Liver (tissue), 9 donors: Measurements from ENCODE around the gene ARMC2. TPM values are rescaled to one million over a fixed set of nuclear protein-coding genes. Genes with fewer than 3 reads are reported as not detected.

Source experiments
- DNase-seq: peaks from one replicate; pipeline ENCODE4 v3.0.0-alpha.2; 2017; ENCODE audit warnings: low spot score
- H3K27ac ChIP-seq, 2 donors: one replicate each; pipeline ENCODE4 v1.7.0; 2013; ENCODE audit warnings: inconsistent platforms in 2 of 2, low read length in 2 of 2, control low read depth in 1 of 2, low read depth in 1 of 2, mild to moderate bottlenecking in 1 of 2
- H3K27me3 ChIP-seq, 4 donors: one replicate each; pipeline versions ENCODE4 v1.6.1 to v1.7.0; 2013; ENCODE audit warnings: low read length in 3 of 4, inconsistent platforms in 1 of 4, mild to moderate bottlenecking in 1 of 4, moderate library complexity in 1 of 4; ENCODE audit not compliant: control insufficient read depth in 4 of 4, insufficient read depth in 4 of 4
- H3K36me3 ChIP-seq, 4 donors: one replicate each; pipeline versions ENCODE4 v1.6.1 to v1.7.0; 2013; ENCODE audit warnings: low read length in 3 of 4, mild to moderate bottlenecking in 3 of 4, low read depth in 1 of 4, moderate library complexity in 1 of 4; ENCODE audit not compliant: control insufficient read depth in 4 of 4, insufficient read depth in 3 of 4
- H3K4me1 ChIP-seq, 4 donors: one replicate each; pipeline versions ENCODE4 v1.6.1 to v1.7.0; 2013; ENCODE audit warnings: low read length in 3 of 4, mild to moderate bottlenecking in 3 of 4, moderate library complexity in 1 of 4; ENCODE audit not compliant: control insufficient read depth in 4 of 4, insufficient read depth in 4 of 4
- H3K4me3 ChIP-seq, 3 donors: one replicate each; pipeline versions ENCODE4 v1.6.1 to v1.7.0; 2013; ENCODE audit warnings: low read length in 3 of 3, control low read depth in 1 of 3, low read depth in 1 of 3, mild to moderate bottlenecking in 1 of 3
- H3K9ac ChIP-seq, 2 donors: one replicate each; pipeline ENCODE4 v1.7.0; 2013; ENCODE audit warnings: low read length in 2 of 2, mild to moderate bottlenecking in 2 of 2, moderate library complexity in 2 of 2, control low read depth in 1 of 2, low read depth in 1 of 2
- H3K9me3 ChIP-seq, 4 donors: one replicate each; pipeline versions ENCODE4 v1.6.1 to v1.7.0; 2013; ENCODE audit warnings: low read length in 3 of 4; ENCODE audit not compliant: control insufficient read depth in 4 of 4
- EGR1 ChIP-seq, 2 donors: IDR thresholded peaks; 2 replicates each; pipeline ENCODE4 v1.6.1; 2016 to 2018; ENCODE audit warnings: antibody characterized with exemption in 2 of 2, low read depth in 2 of 2
- FOXA2 ChIP-seq: IDR thresholded peaks from 2 replicates; pipeline ENCODE4 v1.6.1; 2016; ENCODE audit warnings: antibody characterized with exemption
- GABPA ChIP-seq, 2 donors: IDR thresholded peaks in 1 of 2; conservative IDR thresholded peaks in 1 of 2; 2 replicates each; pipeline ENCODE4 v1.6.1; 2016; ENCODE audit warnings: antibody characterized with exemption in 2 of 2, mild to moderate bottlenecking in 1 of 2, moderate library complexity in 1 of 2
- HNF4A ChIP-seq, 2 donors: conservative IDR thresholded peaks; 2 replicates each; pipeline ENCODE4 v1.6.1; 2016; ENCODE audit warnings: antibody characterized with exemption in 2 of 2, mild to moderate bottlenecking in 2 of 2
- HNF4G ChIP-seq: IDR thresholded peaks from 2 replicates; pipeline ENCODE4 v1.6.1; 2016; ENCODE audit warnings: antibody characterized with exemption
- JUND ChIP-seq, 2 donors: IDR thresholded peaks; 2 replicates each; pipeline ENCODE4 v1.6.1; 2016; ENCODE audit warnings: antibody characterized with exemption in 2 of 2
- NR2F2 ChIP-seq: IDR thresholded peaks from 2 replicates; pipeline ENCODE4 v1.6.1; 2016; ENCODE audit warnings: antibody characterized with exemption
- RAD21 ChIP-seq, 2 donors: IDR thresholded peaks; 2 replicates each; pipeline ENCODE4 v1.6.1; 2016; ENCODE audit warnings: antibody characterized with exemption in 2 of 2, mild to moderate bottlenecking in 2 of 2
- RXRA ChIP-seq, 2 donors: IDR thresholded peaks; 2 replicates each; pipeline ENCODE4 v1.6.1; 2017 to 2018; ENCODE audit warnings: antibody characterized with exemption in 2 of 2, mild to moderate bottlenecking in 1 of 2
- SP1 ChIP-seq: IDR thresholded peaks from 2 replicates; pipeline ENCODE4 v1.6.1; 2018; ENCODE audit warnings: antibody characterized with exemption, mild to moderate bottlenecking
- TAF1 ChIP-seq: conservative IDR thresholded peaks from 2 replicates; pipeline ENCODE4 v1.6.1; 2016; ENCODE audit warnings: antibody characterized with exemption, mild to moderate bottlenecking
- YY1 ChIP-seq: IDR thresholded peaks from 2 replicates; pipeline ENCODE4 v1.6.1; 2016; ENCODE audit warnings: antibody characterized with exemption, mild to moderate bottlenecking
- WGBS: extraction: QIAGEN DNeasy Blood & Tissue Kit; methylation state at CpG from one replicate; pipeline ENCODE4 v1.1.7; 2013; 5-methylcytosine and 5-hydroxymethylcytosine counted together
- polyA plus RNA-seq, 2 donors: library from polyadenylated mRNA; stranded (reverse) in 1 of 2; unstranded in 1 of 2; fragments of 200-250 nt in 1 of 2; fragments of >200 nt in 1 of 2; fragmentation: Nextera tagmentation in 1 of 2; extraction: Ambion mirVana in 1 of 2; gene quantifications; one replicate each; pipeline versions ENCODE4 v1.2.1 to v1.2.3, GENCODE V29; 2013 to 2015
- total RNA-seq, 2 donors: library from RNA; depleted of rRNA; stranded (reverse); fragments of >200 nt; gene quantifications; one replicate each; pipeline ENCODE4 v1.2.3, GENCODE V29; 2014
- TF ChIP-seq, protein P1 (sequence below): IDR thresholded peaks from 2 replicates; pipeline ENCODE4 v1.6.1; 2016; ENCODE audit warnings: antibody characterized with exemption
- TF ChIP-seq, protein P2 (sequence below): IDR thresholded peaks from 2 replicates; pipeline ENCODE4 v1.6.1; 2016; ENCODE audit warnings: antibody characterized with exemption, mild to moderate bottlenecking
- TF ChIP-seq, protein P3 (sequence below): fragments of 150-350 bp; IDR thresholded peaks from 2 replicates; pipeline ENCODE4 v1.5.1; 2017; ENCODE audit warnings: improper control_type of control experiment, low read depth, low read length; ENCODE audit not compliant: missing input control
- TF ChIP-seq, protein P4 (sequence below): IDR thresholded peaks from 2 replicates; pipeline ENCODE4 v1.6.1; 2016; ENCODE audit warnings: antibody characterized with exemption
- TF ChIP-seq, protein P5 (sequence below): IDR thresholded peaks from 2 replicates; pipeline ENCODE4 v1.6.1; 2016; ENCODE audit warnings: antibody characterized with exemption
- donor health status: healthy.
- donor health status: healthy.
- donor health status: healthy.
- donor health status: healthy.
- donor health status: healthy.

The ARMC2 gene
- total and polyA plus RNA-seq, 4 donors = 0.24 to 1.5 (median 0.73) TPM

DNA sequence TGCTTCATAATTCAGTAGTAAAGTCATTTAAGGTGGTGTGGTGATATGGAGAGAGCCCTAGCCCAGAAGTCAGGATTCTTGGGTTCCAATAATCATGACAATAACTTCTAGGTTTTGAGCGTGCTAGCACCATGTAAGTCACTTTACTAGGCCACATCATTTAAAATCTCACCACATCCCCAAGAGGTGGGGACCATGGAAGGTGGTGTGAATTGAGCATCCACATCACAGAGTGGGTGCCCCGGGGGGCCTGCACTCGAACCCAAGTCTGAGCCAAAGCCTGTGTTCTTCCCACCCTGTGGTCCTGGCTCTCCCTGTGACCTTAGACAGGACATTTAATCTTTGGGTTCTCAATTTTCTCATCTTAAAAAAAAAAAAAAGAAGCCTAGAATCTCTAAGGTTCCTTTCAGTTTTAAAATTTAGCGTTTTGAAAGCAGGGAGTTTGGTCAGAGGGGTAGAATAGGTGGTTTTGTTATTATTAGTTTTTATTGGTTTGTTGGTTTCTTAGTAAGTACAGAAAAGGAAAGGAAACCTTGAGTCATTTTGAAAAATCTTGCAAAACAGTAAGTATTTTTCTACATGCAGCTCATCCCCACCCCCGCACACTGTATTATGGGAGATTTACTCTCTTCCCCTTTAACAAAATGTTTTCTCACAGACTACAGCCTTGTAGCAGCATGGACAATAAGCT is 26.4 kb downstream of the ARMC2 start:
- no peaks in the 10 kb centered on the region for H3K9me3 ChIP-seq
- H3K27me3 ChIP-seq = no peaks in the 10 kb centered on the region
- DNase-seq = no peak
- no peaks in the 10 kb centered on the region for H3K36me3 ChIP-seq
- H3K4me1 ChIP-seq = peaks cover 0 to 2% (median 0%) of the 10 kb centered on the region in 4 donors
- 83% methylated on average over 5 of the region's 5 CpGs for WGBS
- no peak overlapping the region for H3K9ac ChIP-seq
- TF ChIP-seq EGR1 (IDR thresholded peaks at IDR 0.05; ENCODE audit: low read depth in 2 of 2) (no peak), SP1 (no peak), JUND (IDR thresholded peaks at IDR 0.05) (peak in 1 of 2 donors; percentile 51)
- H3K4me3 ChIP-seq = no peak overlapping the region
- peak overlapping the region; percentile 14 to 42 for H3K27ac ChIP-seq

DNA sequence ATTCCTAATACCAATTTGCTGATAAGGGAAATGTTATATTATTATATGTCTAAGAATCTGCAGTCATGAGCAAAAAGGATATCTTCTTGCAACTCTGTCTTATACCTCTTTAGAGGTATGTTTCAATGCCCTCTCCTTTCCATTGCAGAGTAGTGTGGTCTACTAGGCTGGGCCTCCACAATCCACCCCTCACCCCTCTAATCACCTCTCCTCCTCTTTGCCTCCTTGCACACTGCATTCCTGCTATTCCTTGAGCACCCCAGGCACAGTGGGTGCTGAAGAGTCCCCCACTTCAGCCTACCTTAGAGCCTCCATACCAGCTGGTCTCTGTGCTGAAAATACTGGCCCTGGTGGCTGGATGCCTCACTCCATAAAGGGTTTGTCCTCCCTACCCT is 26.9 kb downstream of the ARMC2 start:
- Histone ChIP-seq H3K27me3 (no peaks in the 10 kb centered on the region), H3K9me3 (no peaks in the 10 kb centered on the region), H3K4me1 (peaks cover 0 to 2% (median 0%) of the 10 kb centered on the region in 4 donors), H3K9ac (no peak overlapping the region), H3K36me3 (no peaks in the 10 kb centered on the region), H3K4me3 (no peak overlapping the region), H3K27ac (no peak overlapping the region)
- TF ChIP-seq RAD21 (IDR thresholded peaks at IDR 0.05) = no peak
- no peak for TF ChIP-seq NR2F2
- TF ChIP-seq YY1 = no peak
- TF ChIP-seq, protein P1, sequence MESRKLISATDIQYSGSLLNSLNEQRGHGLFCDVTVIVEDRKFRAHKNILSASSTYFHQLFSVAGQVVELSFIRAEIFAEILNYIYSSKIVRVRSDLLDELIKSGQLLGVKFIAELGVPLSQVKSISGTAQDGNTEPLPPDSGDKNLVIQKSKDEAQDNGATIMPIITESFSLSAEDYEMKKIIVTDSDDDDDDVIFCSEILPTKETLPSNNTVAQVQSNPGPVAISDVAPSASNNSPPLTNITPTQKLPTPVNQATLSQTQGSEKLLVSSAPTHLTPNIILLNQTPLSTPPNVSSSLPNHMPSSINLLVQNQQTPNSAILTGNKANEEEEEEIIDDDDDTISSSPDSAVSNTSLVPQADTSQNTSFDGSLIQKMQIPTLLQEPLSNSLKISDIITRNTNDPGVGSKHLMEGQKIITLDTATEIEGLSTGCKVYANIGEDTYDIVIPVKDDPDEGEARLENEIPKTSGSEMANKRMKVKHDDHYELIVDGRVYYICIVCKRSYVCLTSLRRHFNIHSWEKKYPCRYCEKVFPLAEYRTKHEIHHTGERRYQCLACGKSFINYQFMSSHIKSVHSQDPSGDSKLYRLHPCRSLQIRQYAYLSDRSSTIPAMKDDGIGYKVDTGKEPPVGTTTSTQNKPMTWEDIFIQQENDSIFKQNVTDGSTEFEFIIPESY = no peak
- TF ChIP-seq, protein P2, sequence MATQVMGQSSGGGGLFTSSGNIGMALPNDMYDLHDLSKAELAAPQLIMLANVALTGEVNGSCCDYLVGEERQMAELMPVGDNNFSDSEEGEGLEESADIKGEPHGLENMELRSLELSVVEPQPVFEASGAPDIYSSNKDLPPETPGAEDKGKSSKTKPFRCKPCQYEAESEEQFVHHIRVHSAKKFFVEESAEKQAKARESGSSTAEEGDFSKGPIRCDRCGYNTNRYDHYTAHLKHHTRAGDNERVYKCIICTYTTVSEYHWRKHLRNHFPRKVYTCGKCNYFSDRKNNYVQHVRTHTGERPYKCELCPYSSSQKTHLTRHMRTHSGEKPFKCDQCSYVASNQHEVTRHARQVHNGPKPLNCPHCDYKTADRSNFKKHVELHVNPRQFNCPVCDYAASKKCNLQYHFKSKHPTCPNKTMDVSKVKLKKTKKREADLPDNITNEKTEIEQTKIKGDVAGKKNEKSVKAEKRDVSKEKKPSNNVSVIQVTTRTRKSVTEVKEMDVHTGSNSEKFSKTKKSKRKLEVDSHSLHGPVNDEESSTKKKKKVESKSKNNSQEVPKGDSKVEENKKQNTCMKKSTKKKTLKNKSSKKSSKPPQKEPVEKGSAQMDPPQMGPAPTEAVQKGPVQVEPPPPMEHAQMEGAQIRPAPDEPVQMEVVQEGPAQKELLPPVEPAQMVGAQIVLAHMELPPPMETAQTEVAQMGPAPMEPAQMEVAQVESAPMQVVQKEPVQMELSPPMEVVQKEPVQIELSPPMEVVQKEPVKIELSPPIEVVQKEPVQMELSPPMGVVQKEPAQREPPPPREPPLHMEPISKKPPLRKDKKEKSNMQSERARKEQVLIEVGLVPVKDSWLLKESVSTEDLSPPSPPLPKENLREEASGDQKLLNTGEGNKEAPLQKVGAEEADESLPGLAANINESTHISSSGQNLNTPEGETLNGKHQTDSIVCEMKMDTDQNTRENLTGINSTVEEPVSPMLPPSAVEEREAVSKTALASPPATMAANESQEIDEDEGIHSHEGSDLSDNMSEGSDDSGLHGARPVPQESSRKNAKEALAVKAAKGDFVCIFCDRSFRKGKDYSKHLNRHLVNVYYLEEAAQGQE = no peak
- no peak for TF ChIP-seq FOXA2
- TF ChIP-seq, protein P3, sequence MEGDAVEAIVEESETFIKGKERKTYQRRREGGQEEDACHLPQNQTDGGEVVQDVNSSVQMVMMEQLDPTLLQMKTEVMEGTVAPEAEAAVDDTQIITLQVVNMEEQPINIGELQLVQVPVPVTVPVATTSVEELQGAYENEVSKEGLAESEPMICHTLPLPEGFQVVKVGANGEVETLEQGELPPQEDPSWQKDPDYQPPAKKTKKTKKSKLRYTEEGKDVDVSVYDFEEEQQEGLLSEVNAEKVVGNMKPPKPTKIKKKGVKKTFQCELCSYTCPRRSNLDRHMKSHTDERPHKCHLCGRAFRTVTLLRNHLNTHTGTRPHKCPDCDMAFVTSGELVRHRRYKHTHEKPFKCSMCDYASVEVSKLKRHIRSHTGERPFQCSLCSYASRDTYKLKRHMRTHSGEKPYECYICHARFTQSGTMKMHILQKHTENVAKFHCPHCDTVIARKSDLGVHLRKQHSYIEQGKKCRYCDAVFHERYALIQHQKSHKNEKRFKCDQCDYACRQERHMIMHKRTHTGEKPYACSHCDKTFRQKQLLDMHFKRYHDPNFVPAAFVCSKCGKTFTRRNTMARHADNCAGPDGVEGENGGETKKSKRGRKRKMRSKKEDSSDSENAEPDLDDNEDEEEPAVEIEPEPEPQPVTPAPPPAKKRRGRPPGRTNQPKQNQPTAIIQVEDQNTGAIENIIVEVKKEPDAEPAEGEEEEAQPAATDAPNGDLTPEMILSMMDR = no peak
- TF ChIP-seq, protein P4, sequence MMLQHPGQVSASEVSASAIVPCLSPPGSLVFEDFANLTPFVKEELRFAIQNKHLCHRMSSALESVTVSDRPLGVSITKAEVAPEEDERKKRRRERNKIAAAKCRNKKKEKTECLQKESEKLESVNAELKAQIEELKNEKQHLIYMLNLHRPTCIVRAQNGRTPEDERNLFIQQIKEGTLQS = no peak
- TF ChIP-seq, protein P5, sequence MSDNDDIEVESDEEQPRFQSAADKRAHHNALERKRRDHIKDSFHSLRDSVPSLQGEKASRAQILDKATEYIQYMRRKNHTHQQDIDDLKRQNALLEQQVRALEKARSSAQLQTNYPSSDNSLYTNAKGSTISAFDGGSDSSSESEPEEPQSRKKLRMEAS = no peak
- TF ChIP-seq EGR1 (IDR thresholded peaks at IDR 0.05; ENCODE audit: low read depth in 2 of 2) = no peak
- TF ChIP-seq SP1 = no peak
- TF ChIP-seq HNF4G = no peak
- TF ChIP-seq HNF4A (conservative IDR thresholded peaks at IDR 0.05) = no peak
- TF ChIP-seq JUND (IDR thresholded peaks at IDR 0.05) = no peak
- TF ChIP-seq GABPA (IDR thresholded peaks at IDR 0.05 in 1 of 2, conservative IDR thresholded peaks at IDR 0.05 in 1 of 2) = no peak
- no peak for TF ChIP-seq TAF1
- TF ChIP-seq RXRA (IDR thresholded peaks at IDR 0.05) = no peak
- DNase-seq = no peak
